ENCODE measurements around the gene STAC.
"Not testable (repeated sequence)": the region's sequence is repeated elsewhere in the genome, so short reads cannot be mapped to it uniquely, and the experiment has no call there.

Gene STAC

DNA sequence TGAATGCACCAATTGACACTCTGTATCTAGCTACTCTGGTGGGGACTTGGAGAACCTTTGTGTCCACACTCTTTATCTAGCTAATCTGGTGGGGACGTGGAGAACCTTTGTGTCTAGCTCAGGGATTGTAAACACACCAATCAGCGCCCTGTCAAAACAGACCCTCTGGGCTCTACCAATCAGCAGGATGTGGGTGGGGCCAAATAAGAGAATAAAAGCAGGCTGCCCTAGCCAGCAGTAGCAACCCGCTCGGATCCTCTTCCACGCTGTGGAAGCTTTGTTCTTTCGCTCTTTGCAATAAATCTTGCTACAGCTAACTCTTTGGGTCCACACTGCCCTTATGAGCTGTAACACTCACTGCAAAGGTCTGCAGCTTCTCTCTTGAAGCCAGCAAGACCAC lies 73.6 kb downstream of the STAC start:
- H3K9ac ChIP-seq (ENCODE audit: low read depth, low read length); H3K4me3 ChIP-seq (ENCODE audit: low read length); H3K36me3 ChIP-seq (ENCODE audit: insufficient read depth, low read depth, low read length); H3K27ac ChIP-seq (ENCODE audit: low read length); H3K27me3 ChIP-seq (ENCODE audit: insufficient read depth, low read length); H3K9me3 ChIP-seq (ENCODE audit: insufficient read depth, low read depth, low read length); H3K4me1 ChIP-seq (ENCODE audit: insufficient read depth, low read length): not testable (repeated sequence)

DNA sequence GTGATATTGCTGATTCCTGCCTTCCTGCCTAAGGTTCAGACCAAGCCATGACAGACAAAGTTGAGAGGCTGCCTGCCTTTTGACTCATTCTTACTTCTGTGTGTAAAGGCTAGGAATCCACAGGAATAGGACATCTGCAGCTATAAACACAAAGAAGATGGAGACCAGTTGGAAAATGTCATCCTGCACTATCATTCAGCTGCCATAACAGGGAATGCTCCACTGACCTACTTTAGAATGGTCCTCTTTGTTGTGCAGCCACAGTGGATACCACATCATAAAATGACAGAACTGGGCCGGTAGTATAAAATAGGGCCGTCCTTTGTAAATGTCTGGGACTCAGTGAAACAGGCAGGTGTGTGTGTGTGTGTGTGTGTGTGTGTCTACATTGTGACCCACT lies 75.1 kb downstream of the STAC start:
- Histone ChIP-seq H3K9me3 (ENCODE audit: insufficient read depth, low read depth, low read length) (no peaks in the 10 kb centered on the region), H3K36me3 (ENCODE audit: insufficient read depth, low read depth, low read length) (peaks cover 6% of the 10 kb centered on the region; the same call in 1 of the 2 replicates), H3K9ac (ENCODE audit: low read depth, low read length) (no peak overlapping the region), H3K4me3 (ENCODE audit: low read length) (no peak overlapping the region), H3K27ac (ENCODE audit: low read length) (no peak overlapping the region), H3K27me3 (ENCODE audit: insufficient read depth, low read length) (no peaks in the 10 kb centered on the region), H3K4me1 (ENCODE audit: insufficient read depth, low read length) (no peaks in the 10 kb centered on the region)

DNA sequence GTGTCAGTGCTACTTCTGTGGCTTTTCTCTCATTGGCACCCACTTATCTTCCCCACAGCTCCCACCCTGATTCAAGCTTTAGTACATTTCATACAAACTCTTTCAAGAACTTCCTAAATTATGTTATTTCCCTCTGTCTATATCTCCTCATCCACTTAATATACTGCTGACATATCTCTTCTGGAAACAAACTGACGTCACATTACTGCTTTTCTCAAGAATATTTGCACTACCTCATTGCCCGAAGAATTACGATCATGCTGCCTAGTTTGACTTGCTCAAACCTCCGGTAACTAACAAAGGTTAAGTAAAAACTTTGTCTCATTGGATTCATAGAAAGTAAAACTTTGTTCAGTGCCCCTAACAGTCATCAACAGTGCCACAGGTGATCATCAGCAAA lies 76.5 kb downstream of the STAC start:
- Histone ChIP-seq H3K4me3 (ENCODE audit: low read length) (no peak overlapping the region), H3K36me3 (ENCODE audit: insufficient read depth, low read depth, low read length) (peaks cover 6% of the 10 kb centered on the region; the same call in 1 of the 2 replicates), H3K27ac (ENCODE audit: low read length) (no peak overlapping the region), H3K27me3 (ENCODE audit: insufficient read depth, low read length) (no peaks in the 10 kb centered on the region), H3K9me3 (ENCODE audit: insufficient read depth, low read depth, low read length) (no peaks in the 10 kb centered on the region), H3K4me1 (ENCODE audit: insufficient read depth, low read length) (no peaks in the 10 kb centered on the region), H3K9ac (ENCODE audit: low read depth, low read length) (no peak overlapping the region)

DNA sequence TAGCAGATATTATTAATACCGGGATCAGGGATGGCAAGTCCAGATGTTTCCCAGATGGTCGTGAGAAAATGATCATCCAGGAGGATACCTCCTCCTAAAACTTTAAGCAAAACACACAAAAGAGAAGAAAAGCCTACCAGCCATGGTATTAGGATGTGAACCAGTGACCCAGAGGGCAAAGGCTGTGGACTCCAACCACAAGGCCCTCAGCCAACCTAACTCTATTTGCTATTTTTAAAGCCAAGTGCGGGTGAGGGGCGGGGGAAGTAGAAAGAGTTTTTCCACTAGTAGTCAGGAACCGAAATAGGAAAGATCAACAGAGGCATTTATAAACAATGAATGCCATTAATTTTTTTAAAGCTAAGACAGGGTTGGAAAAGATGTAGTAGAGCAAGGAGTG lies 77.4 kb downstream of the STAC start:
- Histone ChIP-seq H3K4me1 (ENCODE audit: insufficient read depth, low read length) (no peaks in the 10 kb centered on the region), H3K36me3 (ENCODE audit: insufficient read depth, low read depth, low read length) (peaks cover 6% of the 10 kb centered on the region; the same call in 1 of the 2 replicates), H3K9me3 (ENCODE audit: insufficient read depth, low read depth, low read length) (no peaks in the 10 kb centered on the region), H3K4me3 (ENCODE audit: low read length) (no peak overlapping the region), H3K9ac (ENCODE audit: low read depth, low read length) (no peak overlapping the region), H3K27me3 (ENCODE audit: insufficient read depth, low read length) (no peaks in the 10 kb centered on the region), H3K27ac (ENCODE audit: low read length) (no peak overlapping the region)

DNA sequence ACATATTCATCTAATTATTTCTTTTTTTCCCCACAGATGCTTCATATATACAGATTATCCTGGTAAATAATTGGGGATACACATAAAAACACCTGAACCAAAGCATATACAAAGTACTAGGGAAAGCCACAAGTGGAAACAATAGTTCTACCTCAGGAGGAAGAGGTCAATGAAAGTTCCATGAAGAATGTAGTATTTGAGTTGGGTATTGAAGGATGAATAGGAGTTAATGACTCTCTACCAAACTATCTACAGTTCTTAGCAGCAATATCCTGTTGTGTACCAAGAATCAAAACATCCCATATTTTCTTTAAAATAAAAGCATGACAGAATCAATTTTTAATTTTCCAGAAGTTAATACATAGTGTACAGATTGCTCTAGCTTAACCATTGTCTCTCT lies 78.9 kb downstream of the STAC start:
- Histone ChIP-seq H3K9me3 (ENCODE audit: insufficient read depth, low read depth, low read length) (no peaks in the 10 kb centered on the region), H3K4me3 (ENCODE audit: low read length) (no peak overlapping the region), H3K27me3 (ENCODE audit: insufficient read depth, low read length) (no peaks in the 10 kb centered on the region), H3K36me3 (ENCODE audit: insufficient read depth, low read depth, low read length) (peaks cover 6% of the 10 kb centered on the region; the same call in 1 of the 2 replicates), H3K9ac (ENCODE audit: low read depth, low read length) (no peak overlapping the region), H3K4me1 (ENCODE audit: insufficient read depth, low read length) (no peaks in the 10 kb centered on the region), H3K27ac (ENCODE audit: low read length) (no peak overlapping the region)

DNA sequence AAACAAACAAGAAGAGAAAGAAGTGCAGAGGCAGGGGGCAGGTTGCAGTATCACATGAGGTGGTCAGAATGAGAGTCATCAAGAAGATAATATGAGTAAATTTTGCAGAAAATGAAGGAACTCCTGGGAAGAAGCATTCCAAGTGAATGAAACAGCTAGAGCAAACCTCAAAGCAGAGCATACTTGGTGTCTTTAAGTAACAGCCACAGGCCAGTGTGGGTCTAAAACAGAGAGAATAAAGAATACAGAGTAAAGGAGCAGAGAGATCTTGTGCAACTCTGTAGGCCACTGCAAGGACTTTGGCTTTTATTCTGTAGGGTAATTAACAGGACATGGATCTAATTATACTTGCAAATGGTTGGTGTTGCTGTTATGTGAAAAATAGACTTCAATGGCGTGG lies 81.3 kb downstream of the STAC start:
- Histone ChIP-seq H3K4me1 (ENCODE audit: insufficient read depth, low read length) (no peaks in the 10 kb centered on the region), H3K27ac (ENCODE audit: low read length) (no peak overlapping the region), H3K9me3 (ENCODE audit: insufficient read depth, low read depth, low read length) (peaks cover 5% of the 10 kb centered on the region; the same call in 1 of the 2 replicates), H3K27me3 (ENCODE audit: insufficient read depth, low read length) (no peaks in the 10 kb centered on the region), H3K4me3 (ENCODE audit: low read length) (no peak overlapping the region), H3K36me3 (ENCODE audit: insufficient read depth, low read depth, low read length) (no peaks in the 10 kb centered on the region), H3K9ac (ENCODE audit: low read depth, low read length) (no peak overlapping the region)

DNA sequence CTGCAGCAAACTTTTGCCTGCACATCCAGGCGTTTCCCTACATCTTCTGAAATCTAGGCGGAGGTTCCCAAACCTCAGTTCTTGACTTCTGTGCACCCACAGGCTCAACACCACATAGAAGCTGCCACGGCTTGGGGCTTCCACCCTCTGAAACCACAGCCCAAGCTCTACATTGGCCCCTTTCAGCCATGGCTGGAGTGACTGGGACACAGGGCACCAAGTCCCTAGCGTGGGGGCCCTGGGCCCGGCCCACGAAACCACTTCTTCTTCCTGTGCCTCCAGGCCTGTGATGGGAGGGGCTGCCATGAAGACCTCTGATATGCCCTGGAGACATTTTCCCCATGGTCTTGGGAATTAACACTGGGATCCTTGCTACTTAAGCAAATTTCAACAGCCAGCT lies 91.7 kb downstream of the STAC start:
- not testable (repeated sequence) for H3K9me3 ChIP-seq (ENCODE audit: insufficient read depth, low read depth, low read length); H3K36me3 ChIP-seq (ENCODE audit: insufficient read depth, low read depth, low read length); H3K9ac ChIP-seq (ENCODE audit: low read depth, low read length); H3K4me1 ChIP-seq (ENCODE audit: insufficient read depth, low read length); H3K4me3 ChIP-seq (ENCODE audit: low read length); H3K27ac ChIP-seq (ENCODE audit: low read length); H3K27me3 ChIP-seq (ENCODE audit: insufficient read depth, low read length)

DNA sequence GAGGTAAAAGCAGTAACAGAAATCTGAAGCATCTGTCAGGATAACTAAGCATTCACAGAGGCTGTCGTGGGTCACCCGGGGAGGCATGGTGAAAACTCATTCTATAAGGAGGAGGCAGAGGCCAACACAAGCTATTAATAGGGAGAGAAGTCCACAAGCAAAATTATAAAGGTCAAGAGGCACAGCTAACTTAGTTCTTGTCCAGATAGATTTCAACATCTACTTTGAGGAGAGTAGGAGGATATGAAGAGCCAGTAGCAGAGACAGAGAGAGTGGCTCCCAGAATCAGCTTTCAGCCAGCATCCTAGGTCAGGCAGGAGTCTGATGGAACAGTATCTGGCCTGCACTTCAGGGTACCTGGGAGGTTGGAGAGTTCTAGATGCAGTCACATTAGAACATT lies 95.3 kb downstream of the STAC start:
- Histone ChIP-seq H3K4me3 (ENCODE audit: low read length) (no peak overlapping the region), H3K36me3 (ENCODE audit: insufficient read depth, low read depth, low read length) (no peaks in the 10 kb centered on the region), H3K9ac (ENCODE audit: low read depth, low read length) (no peak overlapping the region), H3K27me3 (ENCODE audit: insufficient read depth, low read length) (no peaks in the 10 kb centered on the region), H3K9me3 (ENCODE audit: insufficient read depth, low read depth, low read length) (0 out of 2 replicates have a peak, but pooled peaks cover 4% of the 10 kb centered on the region), H3K4me1 (ENCODE audit: insufficient read depth, low read length) (no peaks in the 10 kb centered on the region), H3K27ac (ENCODE audit: low read length) (no peak overlapping the region)

DNA sequence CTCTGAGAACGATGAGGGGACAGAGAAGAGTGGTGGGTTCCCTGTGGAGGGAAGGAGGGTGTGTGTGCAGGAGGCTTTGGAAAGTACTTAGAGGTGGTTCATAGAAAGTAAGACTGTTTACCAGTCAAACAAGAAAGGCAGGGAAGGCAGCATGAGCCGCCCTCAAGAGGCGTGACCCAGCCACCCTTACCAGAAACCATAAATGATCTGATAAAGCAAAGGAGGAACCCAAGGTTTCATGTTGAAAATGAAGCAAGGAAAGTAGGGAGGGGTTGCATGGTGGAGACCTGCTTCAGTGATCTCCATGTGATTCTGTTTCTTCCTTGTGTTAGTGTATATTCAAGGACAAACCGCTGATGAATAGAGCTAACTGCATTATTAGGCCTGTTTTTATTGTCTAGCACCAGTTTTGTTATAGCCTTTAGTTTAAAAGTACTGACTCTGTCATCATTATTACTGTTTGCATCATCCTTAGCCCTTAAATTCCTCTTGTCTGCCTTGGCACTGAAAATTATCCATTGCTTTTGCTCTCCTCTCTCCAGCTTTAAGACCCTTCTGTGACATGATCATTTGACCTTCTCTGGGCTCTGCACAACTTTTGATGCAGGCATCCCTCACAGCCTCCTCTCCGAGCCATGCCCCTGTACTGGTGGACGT lies 96.1 kb downstream of the STAC start:
- no peaks in the 10 kb centered on the region for H3K36me3 ChIP-seq (ENCODE audit: insufficient read depth, low read depth, low read length)
- no peaks in the 10 kb centered on the region for H3K4me1 ChIP-seq (ENCODE audit: insufficient read depth, low read length)
- H3K27ac ChIP-seq (ENCODE audit: low read length) = no peak overlapping the region
- no peak overlapping the region for H3K4me3 ChIP-seq (ENCODE audit: low read length)
- H3K27me3 ChIP-seq (ENCODE audit: insufficient read depth, low read length) = no peaks in the 10 kb centered on the region
- 0 out of 2 replicates have a peak, but pooled peaks cover 4% of the 10 kb centered on the region for H3K9me3 ChIP-seq (ENCODE audit: insufficient read depth, low read depth, low read length)
- no peak overlapping the region for H3K9ac ChIP-seq (ENCODE audit: low read depth, low read length)

DNA sequence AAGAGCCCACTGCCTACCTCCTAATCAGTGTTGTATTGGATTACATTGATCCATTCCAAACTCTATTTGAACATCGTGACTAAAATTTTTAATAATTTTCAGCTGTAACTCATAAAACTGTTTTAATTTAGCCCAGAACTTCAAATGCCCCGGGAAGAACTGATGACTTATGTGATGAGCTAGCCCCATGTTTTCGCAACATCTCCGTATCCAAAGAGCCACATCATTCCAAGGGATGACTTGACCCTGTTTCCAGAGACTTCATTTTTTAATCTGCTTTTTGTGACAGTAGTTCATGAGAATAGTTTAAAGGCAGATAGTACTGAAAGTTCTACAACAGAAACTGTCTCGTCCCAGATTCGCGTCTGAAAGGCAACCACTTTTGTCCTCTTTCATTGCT lies 97.4 kb downstream of the STAC start:
- 0 out of 2 replicates have a peak, but pooled peaks cover 4% of the 10 kb centered on the region for H3K9me3 ChIP-seq (ENCODE audit: insufficient read depth, low read depth, low read length)
- H3K4me1 ChIP-seq (ENCODE audit: insufficient read depth, low read length) = no peaks in the 10 kb centered on the region
- H3K27ac ChIP-seq (ENCODE audit: low read length) = no peak overlapping the region
- no peak overlapping the region for H3K4me3 ChIP-seq (ENCODE audit: low read length)
- H3K9ac ChIP-seq (ENCODE audit: low read depth, low read length) = no peak overlapping the region
- no peaks in the 10 kb centered on the region for H3K27me3 ChIP-seq (ENCODE audit: insufficient read depth, low read length)
- H3K36me3 ChIP-seq (ENCODE audit: insufficient read depth, low read depth, low read length) = no peaks in the 10 kb centered on the region

DNA sequence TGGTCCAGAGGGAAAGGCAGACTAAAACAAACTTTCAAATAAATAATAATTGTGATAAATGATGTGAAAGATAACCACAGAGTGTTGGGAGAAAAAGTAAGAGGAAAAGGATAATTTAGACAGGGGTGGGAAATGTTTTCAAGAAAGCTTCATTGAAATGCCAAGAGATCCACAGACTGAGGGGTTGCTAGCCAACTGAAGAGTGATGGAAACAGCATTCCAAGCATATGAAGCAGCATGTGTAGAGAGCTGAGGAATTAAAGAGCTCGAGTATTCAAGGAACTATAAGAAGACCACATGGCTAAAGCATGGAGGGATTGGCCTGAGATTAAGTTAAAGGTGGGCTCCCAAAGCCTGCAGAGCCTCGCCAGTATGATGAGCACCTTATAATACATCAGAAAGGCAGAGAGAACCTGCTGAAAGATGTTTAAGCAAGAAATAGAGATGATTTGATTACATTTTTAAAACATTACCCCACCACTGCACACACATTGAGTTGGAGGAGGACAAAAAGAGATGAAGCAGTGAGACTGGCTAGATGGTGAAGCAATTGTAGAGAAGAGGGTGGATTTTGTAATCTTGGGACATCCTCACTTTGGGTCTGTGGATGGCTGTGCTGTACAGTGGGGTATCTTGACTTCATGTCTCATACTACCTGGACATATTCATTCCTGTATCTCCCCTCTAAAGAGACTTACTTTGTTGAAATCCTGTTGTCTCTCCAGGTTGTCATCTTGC lies 100.8 kb downstream of the STAC start:
- H3K9ac ChIP-seq (ENCODE audit: low read depth, low read length) = no peak overlapping the region
- no peak overlapping the region for H3K4me3 ChIP-seq (ENCODE audit: low read length)
- H3K9me3 ChIP-seq (ENCODE audit: insufficient read depth, low read depth, low read length) = 0 out of 2 replicates have a peak, but pooled peaks cover 4% of the 10 kb centered on the region
- H3K27ac ChIP-seq (ENCODE audit: low read length) = no peak overlapping the region
- H3K36me3 ChIP-seq (ENCODE audit: insufficient read depth, low read depth, low read length) = peaks cover 4% of the 10 kb centered on the region; the same call in 1 of the 2 replicates
- no peaks in the 10 kb centered on the region for H3K4me1 ChIP-seq (ENCODE audit: insufficient read depth, low read length)
- H3K27me3 ChIP-seq (ENCODE audit: insufficient read depth, low read length) = no peaks in the 10 kb centered on the region

DNA sequence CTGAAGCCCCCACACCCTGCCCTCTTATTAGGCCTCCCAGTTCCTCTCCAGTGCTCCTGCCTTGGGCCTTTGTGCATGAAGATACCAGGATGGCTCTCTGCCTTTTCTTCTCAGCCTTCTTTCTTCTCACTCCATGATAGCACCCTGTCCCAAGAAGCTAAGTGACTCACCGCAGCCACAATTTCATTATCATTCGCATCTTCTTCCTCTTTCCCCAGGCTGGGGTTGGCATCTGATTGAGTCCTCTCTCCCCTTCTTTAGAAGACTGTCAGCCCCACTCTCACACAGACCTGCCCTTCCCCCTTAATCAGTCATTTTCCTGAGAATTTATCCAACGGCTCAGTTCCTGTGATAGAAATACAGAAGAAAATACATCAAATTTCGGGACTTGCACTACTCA lies 102.0 kb downstream of the STAC start:
- H3K36me3 ChIP-seq (ENCODE audit: insufficient read depth, low read depth, low read length) = peaks cover 15% of the 10 kb centered on the region; the same call in 1 of the 2 replicates
- 0 out of 2 replicates have a peak, but pooled peaks cover 4% of the 10 kb centered on the region for H3K9me3 ChIP-seq (ENCODE audit: insufficient read depth, low read depth, low read length)
- H3K27me3 ChIP-seq (ENCODE audit: insufficient read depth, low read length) = no peaks in the 10 kb centered on the region
- H3K4me3 ChIP-seq (ENCODE audit: low read length) = no peak overlapping the region
- no peak overlapping the region for H3K9ac ChIP-seq (ENCODE audit: low read depth, low read length)
- no peaks in the 10 kb centered on the region for H3K4me1 ChIP-seq (ENCODE audit: insufficient read depth, low read length)
- H3K27ac ChIP-seq (ENCODE audit: low read length) = no peak overlapping the region
